K562 (cell line): ENCODE results near the gene TXLNA. TPM values are rescaled to one million over a fixed set of nuclear protein-coding genes. Genes with fewer than 3 reads are reported as not detected.

ENCODE experiments used
- HDGF ChIP-seq: fragments of 450-650 bp; IDR thresholded peaks from 2 replicates; pipeline ENCODE4 v1.6.1; 2016
- HINFP ChIP-seq: fragments of 450-650 bp; conservative IDR thresholded peaks from 2 replicates; pipeline ENCODE4 v1.6.1; 2016; ENCODE audit warnings: missing genetic modification characterization, low read depth, mild to moderate bottlenecking, control low read depth, missing compliant biosample characterization
- NRF1 ChIP-seq, 2 experiments: fragments of 450-650 bp; IDR thresholded peaks in 1 of 2; conservative IDR thresholded peaks in 1 of 2; 2 replicates each; pipeline ENCODE4 v1.6.1; 2014; ENCODE audit warnings: mild to moderate bottlenecking in 2 of 2
- SMAD2 ChIP-seq: fragments of 150-350 bp; IDR thresholded peaks from 2 replicates; pipeline ENCODE4 v1.6.1; 2014; ENCODE audit warnings: low read depth, mild to moderate bottlenecking, low read length
- TRIM28 ChIP-seq: fragments of 450-650 bp; IDR thresholded peaks from 2 replicates; pipeline ENCODE4 v1.6.1; 2017
- polyA plus RNA-seq, 8 experiments: library from polyadenylated mRNA; depleted of rRNA in 4 of 8; stranded (reverse) in 5 of 8; unstranded in 3 of 8; fragments of >200 nt; fragmentation: Nextera tagmentation in 2 of 8; fragmentation: Illumina TruSeq in 1 of 8; extraction: Ambion mirVana in 2 of 8; extraction: Trizol in 1 of 8; gene quantifications; 2 replicates each; pipeline versions ENCODE4 v1.2.1 to v1.2.3, GENCODE V29; 2011 to 2014; ENCODE audit warnings: inconsistent platforms in 1 of 8, missing spikeins in 1 of 8
- total RNA-seq, 7 experiments: library from RNA; depleted of rRNA in 6 of 7; stranded (reverse); fragments of >200 nt in 6 of 7; fragmentation: Illumina TruSeq in 2 of 7; extraction: Trizol in 2 of 7; gene quantifications; 2 replicates each; pipeline versions ENCODE4 v1.2.1 to v1.2.3, GENCODE V29; 2011 to 2021; ENCODE audit warnings: low replicate concordance in 1 of 7
- TF ChIP-seq, protein P1 (sequence below): sonication (generic); formaldehyde crosslinking; IDR thresholded peaks from 2 replicates; pipeline ENCODE4 v1.8.1; 2023; ENCODE audit warnings: mild to moderate bottlenecking, missing genetic modification reagents, moderate library complexity
- TF ChIP-seq, protein P2 (sequence below): sonication (generic); formaldehyde crosslinking; IDR thresholded peaks from 2 replicates; pipeline ENCODE4 v1.8.0; 2022; ENCODE audit warnings: missing genetic modification reagents, mild to moderate bottlenecking, moderate library complexity, borderline replicate concordance

The TXLNA gene
- total and polyA plus RNA-seq, 9 of the 15 experiments (the other 6 are each of a cell fraction or from before 2014, with no cell fraction given), result 9.2 to 54.5 (median 39.3) TPM

- TF ChIP-seq HDGF (peak; percentile 74; the same call in 1 of the 2 replicates), HINFP (tag) (no peak), SMAD2 (no peak), NRF1 (conservative IDR thresholded peaks at IDR 0.05 in 1 of 2, IDR thresholded peaks at IDR 0.05 in 1 of 2) (no peak), TRIM28 (no peak)
- TF ChIP-seq, protein P1, sequence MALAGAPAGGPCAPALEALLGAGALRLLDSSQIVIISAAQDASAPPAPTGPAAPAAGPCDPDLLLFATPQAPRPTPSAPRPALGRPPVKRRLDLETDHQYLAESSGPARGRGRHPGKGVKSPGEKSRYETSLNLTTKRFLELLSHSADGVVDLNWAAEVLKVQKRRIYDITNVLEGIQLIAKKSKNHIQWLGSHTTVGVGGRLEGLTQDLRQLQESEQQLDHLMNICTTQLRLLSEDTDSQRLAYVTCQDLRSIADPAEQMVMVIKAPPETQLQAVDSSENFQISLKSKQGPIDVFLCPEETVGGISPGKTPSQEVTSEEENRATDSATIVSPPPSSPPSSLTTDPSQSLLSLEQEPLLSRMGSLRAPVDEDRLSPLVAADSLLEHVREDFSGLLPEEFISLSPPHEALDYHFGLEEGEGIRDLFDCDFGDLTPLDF, result no peak
- TF ChIP-seq, protein P2, sequence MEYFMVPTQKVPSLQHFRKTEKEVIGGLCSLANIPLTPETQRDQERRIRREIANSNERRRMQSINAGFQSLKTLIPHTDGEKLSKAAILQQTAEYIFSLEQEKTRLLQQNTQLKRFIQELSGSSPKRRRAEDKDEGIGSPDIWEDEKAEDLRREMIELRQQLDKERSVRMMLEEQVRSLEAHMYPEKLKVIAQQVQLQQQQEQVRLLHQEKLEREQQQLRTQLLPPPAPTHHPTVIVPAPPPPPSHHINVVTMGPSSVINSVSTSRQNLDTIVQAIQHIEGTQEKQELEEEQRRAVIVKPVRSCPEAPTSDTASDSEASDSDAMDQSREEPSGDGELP (CRISPR knock-in tag), result peak; percentile 65; the same call in 1 of the 2 replicates
- TF ChIP-seq, all 486 proteins: peak for 32
These were observed 62.9 kb downstream of the TXLNA start (continued) for GRCh38 chr1:32242341-32242851.
